A172 (cell line): ENCODE results near the gene ETFDH. TPM values are rescaled to one million over a fixed set of nuclear protein-coding genes. Genes with fewer than 3 reads are reported as not detected.
"Not testable (repeated sequence)": the region's sequence is repeated elsewhere in the genome, so short reads cannot be mapped to it uniquely, and the experiment has no call there.

Experiments
- DNase-seq: peaks from one replicate; pipeline ENCODE4 v3.0.0-alpha.2; 2015; ENCODE audit warnings: low spot score
- total RNA-seq: library from RNA; depleted of rRNA; stranded (reverse); fragments of >200 nt; shearing (Covaris generic); gene quantifications from 2 replicates; pipeline ENCODE4 v1.2.3, GENCODE V29; 2014; rRNA removed

Gene ETFDH
- total RNA-seq, 1 experiment from 2014 or later, result 31.9 TPM

DNA sequence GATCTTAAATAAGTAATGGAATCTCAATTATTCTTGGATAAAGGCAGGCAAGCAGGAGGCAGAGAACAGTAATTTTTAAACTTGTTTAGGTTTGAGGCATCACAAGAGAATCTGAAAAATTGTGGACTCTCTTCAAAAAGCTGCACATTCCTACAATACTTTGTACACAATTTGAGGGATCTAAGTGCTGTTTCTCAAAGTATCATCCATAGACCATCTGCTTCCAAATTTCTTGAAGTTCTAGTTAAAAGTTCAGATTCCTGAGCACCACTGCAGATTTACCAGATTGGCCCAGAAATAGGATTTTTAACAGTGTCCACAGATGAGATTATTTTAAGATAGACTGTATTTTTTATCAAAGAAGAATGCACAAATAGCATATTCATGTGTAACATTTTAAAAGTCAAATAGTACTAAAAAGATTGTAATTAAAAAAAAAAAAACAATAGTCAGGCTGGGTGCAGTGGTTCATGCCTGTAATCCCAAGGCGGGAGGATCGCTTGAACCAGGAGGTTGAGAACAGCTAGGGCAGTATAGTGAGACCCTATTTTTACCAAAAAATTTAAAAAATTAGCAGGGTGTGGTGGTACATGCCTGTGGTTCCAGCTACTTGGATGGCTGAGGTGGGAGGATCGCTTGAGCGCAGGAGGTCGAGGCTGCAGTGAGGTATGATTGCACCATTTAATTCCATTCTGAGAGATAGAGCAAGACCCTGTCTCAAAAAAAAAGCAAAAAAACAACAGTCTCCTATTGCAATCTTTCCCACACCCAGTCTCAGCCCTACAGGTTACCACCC lies 82.5 kb downstream of the ETFDH start:
- DNase-seq, result no peak

DNA sequence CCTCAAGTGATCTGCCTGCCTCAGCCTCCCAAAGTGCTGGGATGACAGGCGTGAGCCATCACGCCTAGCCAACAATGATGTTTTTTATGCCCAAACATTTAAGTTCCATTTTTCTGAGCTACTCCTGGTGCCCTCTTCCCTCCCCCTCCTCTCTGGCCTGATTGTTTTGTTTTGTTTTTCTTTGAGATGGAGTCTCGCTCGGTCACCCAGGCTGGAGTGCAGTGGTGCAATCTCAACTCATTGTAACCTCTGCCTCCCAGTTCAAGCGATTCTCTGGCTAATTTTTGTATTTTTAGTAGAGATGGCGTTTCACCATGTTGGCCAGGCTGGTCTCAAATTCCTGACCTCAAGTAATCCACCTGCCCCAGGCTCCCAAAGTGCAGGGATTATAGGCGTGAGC lies 83.7 kb downstream of the ETFDH start:
- DNase-seq, result not testable (repeated sequence)

DNA sequence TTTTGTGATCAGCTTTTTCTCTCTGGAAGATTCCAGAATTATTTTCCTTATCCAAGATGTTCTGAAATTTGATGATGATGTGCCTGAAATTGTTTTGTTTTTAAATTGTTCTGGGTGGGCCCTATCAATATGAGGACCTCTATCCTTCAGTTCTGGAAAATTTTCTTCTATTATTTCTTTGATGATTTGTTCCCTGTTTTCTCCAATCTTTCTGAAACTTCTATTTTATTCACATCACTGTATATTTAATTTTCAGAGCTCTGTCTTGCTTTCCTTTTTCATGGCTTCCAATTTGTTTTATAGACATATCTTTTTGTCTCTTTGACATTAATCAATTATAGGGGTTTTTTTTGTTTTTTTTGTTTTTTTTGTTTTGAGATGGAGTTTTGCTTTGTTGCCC lies 84.5 kb downstream of the ETFDH start:
- no peak for DNase-seq

DNA sequence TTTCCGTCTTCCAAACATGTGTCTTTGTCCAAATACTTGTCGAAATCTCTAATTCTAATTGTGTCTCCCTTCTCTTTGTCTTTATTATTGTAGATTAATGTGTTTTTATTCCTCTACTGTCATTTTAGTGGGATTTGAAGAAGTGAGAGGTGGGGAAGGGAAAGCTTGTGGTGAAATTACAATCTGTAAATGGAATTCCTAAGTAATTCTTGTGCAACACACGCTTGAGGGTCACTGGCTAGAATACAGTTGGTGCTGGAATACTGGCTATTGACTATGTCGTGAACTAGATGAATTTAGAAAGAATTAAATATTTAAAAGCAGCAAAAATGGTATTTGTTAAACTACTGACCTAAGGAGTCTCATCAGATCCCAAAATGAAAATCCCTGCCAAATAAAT lies 86.0 kb downstream of the ETFDH start:
- no peak for DNase-seq

DNA sequence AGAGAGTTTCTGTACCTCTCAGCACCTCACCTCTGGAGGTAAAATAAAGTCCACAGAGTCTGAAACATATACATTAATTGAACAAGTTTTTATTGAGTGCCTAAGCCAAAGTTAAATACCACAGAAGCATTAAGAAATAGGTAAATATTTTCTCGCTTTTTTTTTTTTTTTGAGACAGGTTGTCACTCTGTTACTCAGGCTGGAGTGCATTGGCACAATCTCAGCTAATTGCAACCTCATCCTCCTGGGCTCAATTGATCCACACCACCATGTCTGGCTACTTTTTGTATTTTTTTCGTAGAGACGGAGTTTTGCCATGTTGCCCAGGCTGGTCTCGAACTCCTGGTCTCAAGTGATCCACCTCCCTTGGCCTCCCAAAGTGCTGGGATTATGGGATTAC lies 86.6 kb downstream of the ETFDH start:
- no peak for DNase-seq

Other genes starting within 250 kb of the ETFDH start
- not detected in 2 replicates for gene RXFP1, start 150.4 kb upstream of the ETFDH start, total RNA-seq
- gene C4orf46, start 409 bp upstream of the ETFDH start, total RNA-seq, result 32.1 and 33.0 TPM in 2 replicates
- 59.1 and 80.3 TPM in 2 replicates for gene PPID, start 51.1 kb downstream of the ETFDH start, total RNA-seq
- gene FNIP2, start 96.7 kb downstream of the ETFDH start, total RNA-seq, result 8.0 and 10.8 TPM in 2 replicates